ENCODE results near the gene CISD2.
"Not testable (repeated sequence)": the region's sequence is repeated elsewhere in the genome, so short reads cannot be mapped to it uniquely, and the experiment has no call there.

DNA sequence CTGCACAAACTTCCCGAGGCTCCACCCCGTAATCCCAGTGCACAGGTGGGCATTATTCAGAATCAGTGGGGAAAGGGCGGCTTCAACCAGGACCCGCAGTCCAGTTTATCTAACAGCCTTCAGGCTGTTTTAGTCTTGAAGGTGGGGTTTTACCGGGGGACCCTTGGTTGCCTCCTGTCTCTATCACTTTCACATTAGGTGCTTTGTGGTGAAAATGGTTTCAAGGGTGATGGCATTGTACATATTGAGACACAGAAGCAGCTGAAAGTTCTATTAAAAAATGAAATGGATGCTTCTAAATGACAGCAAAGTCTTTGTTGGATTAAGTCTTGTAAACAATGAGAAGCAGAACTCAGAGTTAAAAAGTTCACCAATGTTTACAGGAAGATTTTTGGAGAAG is 27.8 kb downstream of the CISD2 start:
- TF ChIP-seq POLR2A, POLR2AphosphoS5, EP300 (IDR thresholded peaks at IDR 0.05): not testable (repeated sequence)
- TF ChIP-seq, protein P1, sequence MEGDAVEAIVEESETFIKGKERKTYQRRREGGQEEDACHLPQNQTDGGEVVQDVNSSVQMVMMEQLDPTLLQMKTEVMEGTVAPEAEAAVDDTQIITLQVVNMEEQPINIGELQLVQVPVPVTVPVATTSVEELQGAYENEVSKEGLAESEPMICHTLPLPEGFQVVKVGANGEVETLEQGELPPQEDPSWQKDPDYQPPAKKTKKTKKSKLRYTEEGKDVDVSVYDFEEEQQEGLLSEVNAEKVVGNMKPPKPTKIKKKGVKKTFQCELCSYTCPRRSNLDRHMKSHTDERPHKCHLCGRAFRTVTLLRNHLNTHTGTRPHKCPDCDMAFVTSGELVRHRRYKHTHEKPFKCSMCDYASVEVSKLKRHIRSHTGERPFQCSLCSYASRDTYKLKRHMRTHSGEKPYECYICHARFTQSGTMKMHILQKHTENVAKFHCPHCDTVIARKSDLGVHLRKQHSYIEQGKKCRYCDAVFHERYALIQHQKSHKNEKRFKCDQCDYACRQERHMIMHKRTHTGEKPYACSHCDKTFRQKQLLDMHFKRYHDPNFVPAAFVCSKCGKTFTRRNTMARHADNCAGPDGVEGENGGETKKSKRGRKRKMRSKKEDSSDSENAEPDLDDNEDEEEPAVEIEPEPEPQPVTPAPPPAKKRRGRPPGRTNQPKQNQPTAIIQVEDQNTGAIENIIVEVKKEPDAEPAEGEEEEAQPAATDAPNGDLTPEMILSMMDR (IDR thresholded peaks at IDR 0.05), result not testable (repeated sequence)
